Amniotic epithelial cell (primary cell): ENCODE measurements around the gene ARMH1.
"Not testable (repeated sequence)": the region's sequence is repeated elsewhere in the genome, so short reads cannot be mapped to it uniquely, and the experiment has no call there.

ENCODE experiments used
- DNase-seq: peaks from one replicate; pipeline ENCODE4 v3.0.0-alpha.2; 2010; ENCODE audit warnings: low read depth

Gene ARMH1

DNA sequence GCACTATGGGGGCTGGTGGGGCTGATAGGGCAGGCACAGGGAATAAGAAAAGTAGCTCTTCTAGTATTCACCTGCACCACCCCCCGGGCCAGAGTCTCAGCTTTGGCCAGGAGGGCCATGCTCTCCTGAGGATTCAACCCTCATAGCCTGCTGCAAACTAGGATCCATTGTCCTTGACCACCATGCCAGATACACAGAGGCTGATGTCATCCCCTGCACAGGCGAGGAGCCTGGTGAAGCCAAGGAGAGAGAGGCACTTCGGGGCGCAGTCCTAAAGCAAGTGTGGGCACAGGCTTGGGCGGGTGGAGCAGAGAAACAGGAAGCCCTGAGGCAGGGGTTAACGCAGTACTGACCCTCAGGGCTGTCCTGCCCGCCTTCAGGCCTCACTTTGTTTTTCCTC, 29.7 kb upstream of the ARMH1 start:
- DNase-seq: no peak

- peak; percentile 54 for DNase-seq
Measured at GRCh38 chr1:44645476-44646244, 28.9 kb upstream of the ARMH1 start.

DNA sequence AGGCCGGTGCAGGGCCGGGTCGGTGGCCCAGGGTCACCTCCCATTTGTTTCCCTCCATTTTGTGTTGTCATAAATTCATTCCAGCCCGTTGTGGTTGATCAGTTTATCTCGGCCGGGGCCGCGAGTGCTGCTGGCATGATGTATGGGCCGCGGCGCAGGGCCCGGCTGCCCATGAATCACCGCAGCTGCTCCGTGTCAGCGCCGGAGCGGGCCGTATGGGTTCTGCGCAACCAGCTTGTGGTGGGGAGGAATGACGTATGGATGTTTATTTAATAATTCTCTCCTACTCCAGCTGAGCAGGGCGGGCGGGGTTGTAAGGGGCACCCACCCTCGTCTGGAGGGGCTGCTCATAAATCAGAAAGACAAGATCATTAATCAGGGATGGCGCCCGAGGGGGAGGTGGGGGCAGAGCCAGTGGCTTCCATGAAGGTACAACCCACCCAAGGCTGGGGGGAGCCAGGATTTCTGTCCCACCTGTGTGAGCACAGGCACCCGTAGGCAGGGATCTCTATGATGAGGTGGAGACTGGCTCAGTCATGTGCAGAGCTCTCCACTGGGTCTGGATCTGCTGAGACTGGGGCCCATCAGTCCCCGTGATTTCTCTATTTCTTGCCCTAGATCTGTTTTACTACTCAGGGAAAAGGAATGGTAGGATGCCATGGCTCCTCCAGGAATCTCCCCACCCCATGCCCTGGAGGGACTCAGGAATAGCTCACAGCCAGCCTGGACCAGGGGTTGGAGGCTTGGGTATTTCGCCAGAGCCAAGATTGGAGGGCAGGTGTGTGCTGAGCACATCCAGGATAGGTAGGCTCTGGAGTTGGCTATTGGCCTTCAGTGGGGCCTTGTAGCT, 28.0 kb upstream of the ARMH1 start:
- DNase-seq: peak; percentile 91

- DNase-seq: no peak
Measured at GRCh38 chr1:44647896-44648295, 26.6 kb upstream of the ARMH1 start.

- no peak for DNase-seq
Measured at GRCh38 chr1:44648529-44649250, 25.8 kb upstream of the ARMH1 start.

- DNase-seq: no peak
Measured at GRCh38 chr1:44649788-44650158, 24.7 kb upstream of the ARMH1 start.

DNA sequence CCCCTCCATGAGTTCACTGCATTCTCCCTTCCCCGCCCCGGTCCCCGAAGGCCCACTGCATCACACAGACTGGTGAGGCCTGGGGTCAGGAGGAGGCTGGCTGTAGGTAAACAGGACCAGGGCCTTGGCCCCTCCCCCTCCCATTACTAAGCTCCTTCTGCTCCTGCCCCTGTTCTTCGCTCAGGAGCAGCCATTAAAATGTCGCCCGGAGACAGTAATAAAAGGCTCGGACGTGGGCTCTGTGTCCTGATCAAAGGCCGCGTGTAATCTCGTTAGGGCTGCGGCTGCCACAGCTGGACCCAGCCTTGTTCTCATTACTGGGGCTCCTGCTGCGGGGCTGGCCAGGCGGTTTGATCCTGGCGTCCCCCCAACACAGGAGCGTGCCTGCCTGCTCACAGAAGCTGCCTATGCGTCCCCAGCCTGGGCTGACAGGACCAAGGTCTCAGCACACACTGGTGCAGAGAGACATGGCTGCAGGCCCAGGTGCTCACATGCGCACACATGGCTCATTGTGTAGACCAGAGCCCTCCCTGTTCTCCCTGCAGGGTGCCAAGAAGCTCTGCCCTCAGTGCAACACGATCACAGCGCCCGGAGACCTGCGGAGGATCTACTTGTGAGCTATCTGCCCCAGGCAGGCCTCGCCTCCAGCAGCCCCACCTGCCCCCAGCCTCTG, 24.2 kb upstream of the ARMH1 start:
- DNase-seq: no peak

DNA sequence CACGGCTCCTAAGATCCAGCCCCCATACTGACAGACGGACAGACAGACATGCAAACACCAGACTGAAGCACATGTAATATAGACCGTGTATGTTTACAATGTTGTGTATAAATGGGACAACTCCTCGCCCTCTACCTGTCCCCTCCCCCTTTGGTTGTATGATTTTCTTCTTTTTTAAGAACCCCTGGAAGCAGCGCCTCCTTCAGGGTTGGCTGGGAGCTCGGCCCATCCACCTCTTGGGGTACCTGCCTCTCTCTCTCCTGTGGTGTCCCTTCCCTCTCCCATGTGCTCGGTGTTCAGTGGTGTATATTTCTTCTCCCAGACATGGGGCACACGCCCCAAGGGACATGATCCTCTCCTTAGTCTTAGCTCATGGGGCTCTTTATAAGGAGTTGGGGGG, 23.4 kb upstream of the ARMH1 start:
- no peak for DNase-seq

- DNase-seq: peak; percentile 27
Measured at GRCh38 chr1:44652445-44653106, 21.9 kb upstream of the ARMH1 start.

DNA sequence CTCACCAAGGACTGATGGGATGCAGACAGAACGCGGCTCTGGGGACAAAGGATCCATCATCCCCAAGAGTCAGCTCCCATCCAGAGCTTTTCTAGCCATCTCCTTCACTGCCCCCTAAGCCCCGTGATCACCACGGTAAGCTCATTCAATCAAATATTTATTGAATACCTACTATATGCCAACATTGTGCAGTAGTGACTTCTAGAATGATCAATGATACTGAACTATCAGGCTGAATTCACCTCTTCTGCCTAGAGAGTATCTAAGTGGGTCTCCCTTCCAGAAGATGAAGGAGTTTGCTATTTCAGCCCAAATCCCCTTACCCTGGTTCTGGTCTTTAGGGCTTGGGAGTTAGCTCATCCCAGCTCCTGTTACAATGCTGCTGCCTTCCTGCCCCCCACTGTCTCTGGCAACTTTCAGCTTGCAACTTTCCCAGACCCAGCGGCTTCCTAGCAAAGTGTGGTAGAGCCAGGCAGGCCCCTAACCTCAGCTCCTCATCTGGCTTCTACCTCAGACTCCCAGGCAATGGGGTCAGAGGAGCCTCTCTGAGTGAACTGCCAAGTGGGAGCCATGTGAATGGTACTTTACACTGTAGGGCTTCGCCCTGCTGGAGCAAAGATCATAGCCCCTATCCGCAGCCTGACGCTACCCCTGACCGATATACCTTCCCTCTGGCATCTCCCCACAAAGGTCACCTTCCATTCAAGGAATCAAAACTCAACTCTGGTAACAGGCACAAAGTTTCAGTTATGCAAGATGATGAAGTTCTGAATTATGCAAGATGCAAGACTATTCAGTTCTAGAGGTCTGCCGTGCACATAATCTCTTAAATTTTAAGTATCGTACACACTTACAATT, 21.2 kb upstream of the ARMH1 start:
- DNase-seq: no peak

GRCh38 chr1:44654621-44655187, 19.8 kb upstream of the ARMH1 start:
- DNase-seq: no peak

- DNase-seq: no peak
Measured at GRCh38 chr1:44655609-44656008, 18.9 kb upstream of the ARMH1 start.

DNA sequence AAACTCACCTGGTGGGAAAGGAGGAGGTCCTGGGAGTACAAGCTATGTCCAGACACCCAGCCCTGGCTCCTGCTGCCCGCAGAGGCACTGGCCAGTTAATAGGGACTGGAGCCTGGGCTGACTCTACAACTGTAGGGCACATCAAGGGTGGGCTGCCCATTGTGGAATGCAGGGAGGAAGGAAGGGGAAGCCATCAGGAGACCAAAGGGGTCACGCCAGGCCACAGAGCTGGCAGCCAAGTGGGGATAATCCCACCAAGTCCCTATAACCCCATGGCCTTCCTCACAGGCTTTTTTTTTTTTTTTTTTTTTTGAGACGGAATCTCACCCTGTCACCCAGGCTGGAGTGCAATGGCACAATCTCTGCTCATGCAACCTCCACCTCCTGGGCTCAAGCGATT, 14.9 kb upstream of the ARMH1 start:
- DNase-seq: no peak

DNA sequence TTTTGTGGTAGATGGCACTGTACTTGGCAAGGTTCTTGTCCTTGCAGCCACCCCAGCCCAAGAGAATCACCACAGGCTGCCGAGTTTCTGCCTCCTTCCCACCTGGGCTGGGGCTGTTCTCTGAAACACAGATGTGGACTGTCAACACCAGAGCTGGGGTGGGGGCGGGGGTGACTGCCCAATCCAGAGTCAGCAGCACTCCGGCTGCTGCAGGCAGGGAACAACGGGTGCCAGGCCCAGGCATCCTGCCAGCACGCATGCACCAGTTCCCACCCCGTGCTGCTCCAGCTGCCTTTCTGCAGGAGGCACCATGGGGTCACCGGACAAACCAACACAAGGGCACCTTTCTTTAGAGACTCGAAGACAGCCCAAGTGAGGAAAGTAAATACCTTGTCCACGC, 14.3 kb upstream of the ARMH1 start:
- DNase-seq: no peak

DNA sequence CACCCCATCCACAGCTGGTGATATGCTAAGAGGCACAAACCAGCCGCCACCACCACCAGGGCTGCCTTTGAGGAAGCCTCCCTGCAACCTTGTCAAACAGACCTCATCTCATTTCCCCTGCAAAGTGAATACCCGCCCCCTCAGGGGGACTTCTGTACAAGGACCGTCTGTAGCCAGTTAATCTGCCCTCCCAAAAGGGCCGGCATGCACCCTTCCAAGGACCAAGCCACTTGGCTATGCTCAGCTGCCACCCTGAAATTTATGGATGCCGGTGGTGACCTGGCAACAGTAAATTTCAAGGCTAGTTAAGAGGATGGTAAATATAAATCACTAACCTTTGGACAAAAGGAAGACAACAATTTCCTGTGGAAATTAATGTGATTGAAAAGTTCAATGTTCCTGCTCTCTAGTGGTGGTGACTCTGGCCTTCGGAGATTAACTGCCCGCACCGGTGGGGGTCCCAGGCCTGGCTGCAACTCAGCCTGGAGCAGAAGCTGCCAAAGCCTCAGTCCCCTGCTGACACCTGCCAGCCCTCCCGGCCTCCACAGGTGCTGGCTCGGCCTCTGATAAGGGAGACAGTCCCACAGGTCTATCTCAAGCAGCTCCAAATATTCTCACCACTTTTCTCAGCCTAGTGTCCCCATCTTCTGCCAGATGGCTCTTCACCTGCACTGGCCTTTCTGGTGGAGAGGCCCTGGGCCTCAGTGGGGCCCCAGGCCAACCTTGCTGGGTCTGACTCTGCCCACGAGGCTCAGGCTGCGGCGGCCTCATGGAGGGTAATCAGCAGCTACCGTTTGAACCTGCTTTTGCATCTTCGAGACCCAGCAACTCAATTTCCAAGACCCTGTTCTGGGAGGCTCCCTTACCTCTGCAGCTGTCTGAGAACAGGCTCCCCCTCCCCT, 12.5 kb upstream of the ARMH1 start:
- no peak for DNase-seq

GRCh38 chr1:44662683-44663030, 11.9 kb upstream of the ARMH1 start:
- DNase-seq: no peak

GRCh38 chr1:44663417-44663816, 11.1 kb upstream of the ARMH1 start:
- DNase-seq: no peak

GRCh38 chr1:44664730-44665370, 9.7 kb upstream of the ARMH1 start:
- DNase-seq: no peak

GRCh38 chr1:44666719-44667118, 7.8 kb upstream of the ARMH1 start:
- not testable (repeated sequence) for DNase-seq
